BLaER1 (cell line): Measurements from ENCODE around the gene NDST1.

Source experiments
- H3K27ac ChIP-seq: shearing (Covaris generic); formaldehyde crosslinking; 2 replicates; pipeline ENCODE4 v1.8.1; 2022
- H3K27me3 ChIP-seq: shearing (Covaris generic); formaldehyde crosslinking; 2 replicates; pipeline ENCODE4 v1.8.1; 2022
- H3K36me3 ChIP-seq: shearing (Covaris generic); formaldehyde crosslinking; 2 replicates; pipeline ENCODE4 v1.8.1; 2022
- H3K4me1 ChIP-seq: shearing (Covaris generic); formaldehyde crosslinking; 2 replicates; pipeline ENCODE4 v1.8.1; 2022
- H3K4me2 ChIP-seq: shearing (Covaris generic); formaldehyde crosslinking; 2 replicates; pipeline ENCODE4 v1.8.1; 2022
- H3K4me3 ChIP-seq: shearing (Covaris generic); formaldehyde crosslinking; 2 replicates; pipeline ENCODE4 v1.8.1; 2022
- H3K9ac ChIP-seq: shearing (Covaris generic); formaldehyde crosslinking; 2 replicates; pipeline ENCODE4 v1.8.1; 2022
- H3K9me3 ChIP-seq: shearing (Covaris generic); formaldehyde crosslinking; 2 replicates; pipeline ENCODE4 v1.8.1; 2022
- H4K20me1 ChIP-seq: shearing (Covaris generic); formaldehyde crosslinking; 2 replicates; pipeline ENCODE4 v1.8.1; 2022
- Cebpa-rat ChIP-seq: shearing (Covaris generic); IDR thresholded peaks from 2 replicates; pipeline ENCODE4 v1.8.1; 2022

NDST1 gene

DNA sequence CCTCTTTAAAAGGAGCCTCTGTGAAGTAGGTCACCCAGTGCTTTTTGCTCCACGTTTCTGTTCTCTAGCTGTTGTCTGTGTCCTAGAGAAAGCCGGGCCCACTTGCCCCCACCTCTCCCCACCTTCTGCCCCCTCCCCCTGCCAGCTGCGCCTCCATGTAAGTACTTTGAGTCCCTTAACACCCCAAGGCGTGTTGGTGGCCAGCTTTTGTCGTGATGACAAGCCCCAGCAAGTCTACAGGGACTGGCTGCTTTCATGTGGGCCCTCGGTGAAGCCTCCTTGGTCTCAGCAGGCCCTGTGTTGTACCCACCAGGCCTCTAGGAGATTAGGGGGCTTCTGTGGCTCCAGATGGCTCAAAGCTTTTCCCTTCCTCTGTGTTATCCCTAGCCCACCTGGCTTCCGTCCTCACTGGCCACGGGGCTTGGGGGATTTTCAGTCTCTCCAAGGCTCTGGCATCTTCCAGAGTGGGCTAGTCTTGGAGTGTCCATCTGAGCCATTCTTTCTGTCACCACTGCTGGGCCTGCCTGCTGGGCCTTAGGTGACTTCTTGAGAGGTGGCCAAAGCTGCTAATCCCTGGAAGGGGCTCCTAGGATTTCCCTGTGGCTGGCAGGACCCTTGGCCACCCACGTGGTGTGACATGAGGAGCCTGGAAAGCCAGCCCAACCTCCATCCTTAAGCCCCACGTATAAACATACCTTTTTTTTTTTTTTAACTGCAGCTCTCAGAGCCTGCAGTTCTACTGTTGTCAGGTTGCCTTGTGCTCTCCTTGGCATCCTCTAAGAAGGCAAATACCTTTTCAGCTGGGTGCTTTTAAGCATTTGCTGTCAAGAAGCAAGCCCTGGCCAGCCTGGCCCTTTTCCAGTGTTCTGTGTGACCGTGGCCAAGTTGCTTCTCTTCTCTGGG, 1.1 kb upstream of the NDST1 start:
- Histone ChIP-seq H3K4me1 (peaks cover 69% of the 10 kb centered on the region), H3K27me3 (no peaks in the 10 kb centered on the region), H3K9me3 (no peaks in the 10 kb centered on the region), H4K20me1 (peaks cover 100% of the 10 kb centered on the region), H3K9ac (peak overlapping the region; percentile 39; the same call in 1 of the 2 replicates), H3K4me3 (no peak overlapping the region), H3K36me3 (peaks cover 6% of the 10 kb centered on the region; the same call in 1 of the 2 replicates), H3K4me2 (peak overlapping the region; percentile 71), H3K27ac (peak overlapping the region; percentile 50; the same call in 1 of the 2 replicates)
- no peak for TF ChIP-seq Cebpa-rat

- Histone ChIP-seq H3K4me1 (peaks cover 71% of the 10 kb centered on the region), H3K27ac (no peak overlapping the region)
These were observed 328 bp downstream of the NDST1 start for GRCh38 chr5:150508277-150508640.

DNA sequence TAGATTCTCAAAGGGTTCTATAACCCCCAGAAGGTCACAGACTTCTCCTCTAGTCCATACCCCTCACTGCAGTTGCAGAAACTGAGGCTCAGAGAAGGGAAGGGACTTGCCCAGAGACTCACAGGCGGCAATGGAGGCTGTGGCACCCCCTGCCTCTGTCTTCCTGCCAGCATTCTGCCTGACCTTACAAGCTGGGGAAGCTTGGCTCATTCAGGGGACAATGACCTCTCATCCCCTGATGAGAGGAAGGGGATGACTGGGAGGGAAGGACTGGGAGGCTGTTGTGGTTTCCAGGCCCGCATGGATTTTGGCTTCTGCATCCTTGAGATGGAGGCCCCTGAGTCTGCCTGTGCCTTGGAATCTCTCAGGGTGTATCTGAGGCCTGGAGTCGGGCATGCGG, 897 bp downstream of the NDST1 start:
- Histone ChIP-seq H3K27me3 (no peaks in the 10 kb centered on the region), H3K27ac (no peak overlapping the region), H3K4me3 (no peak overlapping the region), H3K4me2 (peak overlapping the region; percentile 71), H3K36me3 (peaks cover 2% of the 10 kb centered on the region; the same call in 1 of the 2 replicates), H3K9ac (no peak overlapping the region), H3K9me3 (no peaks in the 10 kb centered on the region), H3K4me1 (peaks cover 72% of the 10 kb centered on the region), H4K20me1 (peaks cover 100% of the 10 kb centered on the region)
- no peak for TF ChIP-seq Cebpa-rat

More at GRCh38 chr5:150508277-150508640, 328 bp downstream of the NDST1 start:
- no peaks in the 10 kb centered on the region for H3K9me3 ChIP-seq
- H3K27me3 ChIP-seq: no peaks in the 10 kb centered on the region
- H4K20me1 ChIP-seq: peaks cover 100% of the 10 kb centered on the region
- peaks cover 5% of the 10 kb centered on the region; the same call in 1 of the 2 replicates for H3K36me3 ChIP-seq
- no peak overlapping the region; the same call in 1 of the 2 replicates for H3K9ac ChIP-seq
- peak overlapping the region; percentile 71 for H3K4me2 ChIP-seq
- H3K4me3 ChIP-seq: no peak overlapping the region
- TF ChIP-seq Cebpa-rat: no peak

GRCh38 chr5:150509992-150510391, 2.1 kb downstream of the NDST1 start:
- no peaks in the 10 kb centered on the region for H3K36me3 ChIP-seq
- no peak overlapping the region for H3K4me3 ChIP-seq
- no peak for TF ChIP-seq Cebpa-rat
- peaks cover 100% of the 10 kb centered on the region for H4K20me1 ChIP-seq
- H3K9me3 ChIP-seq: no peaks in the 10 kb centered on the region
- H3K4me2 ChIP-seq: no peak overlapping the region
- H3K9ac ChIP-seq: no peak overlapping the region
- H3K27me3 ChIP-seq: no peaks in the 10 kb centered on the region
- H3K27ac ChIP-seq: no peak overlapping the region
- peaks cover 75% of the 10 kb centered on the region for H3K4me1 ChIP-seq

GRCh38 chr5:150510460-150511263, 2.7 kb downstream of the NDST1 start:
- Histone ChIP-seq H3K9me3 (no peaks in the 10 kb centered on the region), H3K36me3 (no peaks in the 10 kb centered on the region), H3K27ac (no peak overlapping the region), H3K9ac (no peak overlapping the region), H3K4me1 (peaks cover 69% of the 10 kb centered on the region), H4K20me1 (peaks cover 100% of the 10 kb centered on the region), H3K27me3 (no peaks in the 10 kb centered on the region), H3K4me3 (no peak overlapping the region), H3K4me2 (peak overlapping the region; percentile 25)
- no peak for TF ChIP-seq Cebpa-rat

DNA sequence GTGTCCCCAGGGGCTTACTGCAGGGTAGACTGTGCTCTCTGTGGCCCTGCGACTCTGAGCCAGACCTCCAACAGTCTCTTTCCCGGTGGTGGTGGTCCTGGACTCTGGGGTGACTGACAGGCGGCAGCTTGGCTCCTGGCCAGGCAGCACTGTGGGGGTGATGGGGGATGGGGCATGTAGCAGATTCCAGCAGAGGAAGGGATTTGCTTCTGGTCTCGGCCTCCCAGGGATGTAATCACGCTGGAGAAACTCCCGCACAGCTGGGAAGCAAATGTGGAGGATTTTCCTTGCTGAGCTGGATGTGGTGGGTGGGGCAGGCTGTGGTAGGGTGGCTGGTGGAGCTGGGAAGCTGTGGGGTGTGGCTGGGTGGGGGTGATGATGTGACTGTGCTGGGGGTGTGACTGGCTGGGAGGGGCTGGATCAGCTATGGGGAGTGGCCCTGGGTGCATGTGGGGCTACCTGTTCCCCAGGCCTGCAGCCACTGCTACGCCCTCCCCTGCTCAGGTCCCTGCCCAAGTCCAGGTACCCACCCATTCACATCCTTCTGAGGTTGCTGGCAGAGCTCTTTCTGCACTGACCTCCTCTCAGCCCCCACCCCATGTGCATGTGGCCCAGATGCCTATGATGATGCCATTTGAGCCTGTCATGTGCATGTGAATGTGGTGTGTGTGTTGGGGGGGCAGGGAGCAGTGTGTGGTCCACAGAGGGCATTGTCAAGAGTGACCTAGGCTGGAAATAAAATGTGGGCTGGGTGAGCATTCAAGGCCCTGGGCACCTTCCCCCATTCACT, 3.8 kb downstream of the NDST1 start:
- Histone ChIP-seq H4K20me1 (peaks cover 100% of the 10 kb centered on the region), H3K27ac (no peak overlapping the region), H3K4me3 (no peak overlapping the region), H3K4me1 (peaks cover 59% of the 10 kb centered on the region), H3K4me2 (peak overlapping the region; percentile 25), H3K27me3 (no peaks in the 10 kb centered on the region), H3K9ac (no peak overlapping the region), H3K36me3 (no peaks in the 10 kb centered on the region), H3K9me3 (no peaks in the 10 kb centered on the region)
- TF ChIP-seq Cebpa-rat: no peak

GRCh38 chr5:150512368-150512747, 4.4 kb downstream of the NDST1 start:
- H3K27me3 ChIP-seq: no peaks in the 10 kb centered on the region
- H3K4me2 ChIP-seq: no peak overlapping the region
- peaks cover 100% of the 10 kb centered on the region for H4K20me1 ChIP-seq
- H3K27ac ChIP-seq: no peak overlapping the region
- H3K4me3 ChIP-seq: no peak overlapping the region
- peaks cover 59% of the 10 kb centered on the region for H3K4me1 ChIP-seq
- no peaks in the 10 kb centered on the region for H3K9me3 ChIP-seq
- H3K9ac ChIP-seq: no peak overlapping the region
- TF ChIP-seq Cebpa-rat: no peak
- H3K36me3 ChIP-seq: no peaks in the 10 kb centered on the region

- Histone ChIP-seq H4K20me1 (peaks cover 100% of the 10 kb centered on the region), H3K4me2 (no peak overlapping the region), H3K9me3 (no peaks in the 10 kb centered on the region), H3K36me3 (peaks cover 1% of the 10 kb centered on the region; the same call in 1 of the 2 replicates), H3K27ac (no peak overlapping the region), H3K4me3 (no peak overlapping the region), H3K27me3 (no peaks in the 10 kb centered on the region), H3K4me1 (peaks cover 59% of the 10 kb centered on the region), H3K9ac (no peak overlapping the region)
- no peak for TF ChIP-seq Cebpa-rat
These were observed 5.7 kb downstream of the NDST1 start for GRCh38 chr5:150513375-150514309.
